ENCODE results near the gene OR8B12. TPM values are rescaled to one million over a fixed set of nuclear protein-coding genes. Genes with fewer than 3 reads are reported as not detected.

The OR8B12 gene, protein sequence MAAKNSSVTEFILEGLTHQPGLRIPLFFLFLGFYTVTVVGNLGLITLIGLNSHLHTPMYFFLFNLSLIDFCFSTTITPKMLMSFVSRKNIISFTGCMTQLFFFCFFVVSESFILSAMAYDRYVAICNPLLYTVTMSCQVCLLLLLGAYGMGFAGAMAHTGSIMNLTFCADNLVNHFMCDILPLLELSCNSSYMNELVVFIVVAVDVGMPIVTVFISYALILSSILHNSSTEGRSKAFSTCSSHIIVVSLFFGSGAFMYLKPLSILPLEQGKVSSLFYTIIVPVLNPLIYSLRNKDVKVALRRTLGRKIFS
- total RNA-seq, result not detected in 2 replicates

DNA sequence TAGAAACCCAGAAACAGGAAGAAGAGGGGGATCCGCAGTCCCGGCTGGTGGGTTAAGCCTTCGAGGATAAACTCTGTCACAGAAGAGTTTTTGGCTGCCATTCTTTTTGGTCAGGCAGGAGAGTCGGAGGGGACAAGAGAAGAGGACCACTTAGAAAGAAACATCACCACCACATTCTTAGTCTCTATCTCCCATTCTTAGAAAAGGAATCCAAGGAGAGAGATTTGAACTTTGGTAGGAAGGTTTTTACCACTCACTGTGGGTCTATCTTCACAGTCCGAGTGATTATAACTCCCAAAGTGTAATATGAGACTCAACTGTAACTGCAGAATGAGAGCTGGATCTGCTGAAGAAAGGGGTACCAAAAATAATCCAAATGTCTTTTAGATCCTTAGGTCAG, at the start of gene OR8B12:
Gene OR8B12 (minus strand): TSS at position 101 of the 400 bp plus-strand sequence. CDS start 0 bp downstream, at position 101.

DNA sequence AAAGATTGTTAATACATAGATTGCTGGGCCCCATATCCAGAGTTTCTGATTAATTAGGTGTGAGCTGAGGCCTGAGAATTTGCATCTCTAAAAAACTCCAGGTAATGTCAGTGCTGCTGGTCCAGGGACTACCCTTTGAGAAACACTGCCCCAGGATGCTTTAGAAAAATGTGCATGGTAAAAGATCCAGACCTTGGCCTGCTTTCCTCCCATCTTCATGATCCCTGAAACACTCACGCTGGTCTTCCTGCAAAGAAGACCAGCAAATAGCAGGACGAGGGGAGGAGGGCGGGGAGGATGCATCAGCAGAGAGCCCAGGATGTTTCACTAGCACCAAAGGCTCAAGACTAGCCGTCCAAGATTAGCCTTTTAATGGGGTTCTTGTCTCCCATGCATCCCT, 26.2 kb upstream of the OR8B12 start, which contains the start of gene OR8A1:
Gene OR8A1 (plus strand): TSS at position 301 of the 400 bp plus-strand sequence. CDS start 123 bp downstream, outside the sequence.

Other genes with a start within 250 kb of the OR8B12 start
- not detected in 2 replicates for gene OR8D1, start 229.7 kb downstream of the OR8B12 start, total RNA-seq
- gene OR8D2, start 223.5 kb downstream of the OR8B12 start, total RNA-seq, result not detected in 2 replicates
- gene OR8B2, start 159.2 kb downstream of the OR8B12 start, total RNA-seq, result not detected in 2 replicates
- gene OR8B3, start 144.6 kb downstream of the OR8B12 start, total RNA-seq, result not detected in 2 replicates
- gene OR8B4, start 118.8 kb downstream of the OR8B12 start, total RNA-seq, result not detected in 2 replicates
- not detected in 2 replicates for gene OR8B8, start 98.0 kb downstream of the OR8B12 start, total RNA-seq
- not detected in 2 replicates for gene OR8A1, start 26.3 kb upstream of the OR8B12 start, total RNA-seq
- not detected in 2 replicates for gene PANX3, start 67.8 kb upstream of the OR8B12 start, total RNA-seq
- gene TBRG1, start 79.2 kb upstream of the OR8B12 start, total RNA-seq, result 18.7 and 22.3 TPM in 2 replicates
- 37.9 and 40.4 TPM in 2 replicates for gene SIAE, start 130.1 kb upstream of the OR8B12 start, total RNA-seq
- 1.7 and 2.1 TPM in 2 replicates for gene SPA17, start 130.2 kb upstream of the OR8B12 start, total RNA-seq
- gene NRGN, start 196.3 kb upstream of the OR8B12 start, total RNA-seq, result 0.39 TPM in 1 of 2 replicates, not detected in the other
- gene VSIG2, start 208.6 kb upstream of the OR8B12 start, total RNA-seq, result not detected in 2 replicates
- 8.5 and 10.4 TPM in 2 replicates for gene ESAM, start 218.6 kb upstream of the OR8B12 start, total RNA-seq

All from cardiac ventricle fibroblast (primary cell).